Esophagus muscularis mucosa (tissue), 4 donors: Measurements from ENCODE around the gene TCEANC. TPM values are rescaled to one million over a fixed set of nuclear protein-coding genes. Genes with fewer than 3 reads are reported as not detected.

Experiments
- DNase-seq: peaks from one replicate; pipeline ENCODE4 v3.0.0-alpha.2; 2017; ENCODE audit errors: extremely low spot score
- H3K27ac ChIP-seq, 4 donors: fragments of 200-600 bp; sonication (generic); replicated peaks in 1 of 4; 1 replicate in 3 of 4; 2 replicates in 1 of 4; pipeline ENCODE4 v1.5.1; 2016 to 2019; ENCODE audit warnings: mild to moderate bottlenecking in 1 of 4
- H3K27me3 ChIP-seq, 4 donors: fragments of 200-600 bp; sonication (generic); one replicate each; pipeline versions ENCODE4 v1.5.1 to v1.6.0; 2016 to 2019
- H3K36me3 ChIP-seq, 4 donors: fragments of 200-600 bp; sonication (generic); one replicate each; pipeline ENCODE4 v1.5.1; 2016 to 2019
- H3K4me1 ChIP-seq, 4 donors: fragments of 200-600 bp; sonication (generic); one replicate each; pipeline ENCODE4 v1.5.1; 2016 to 2019
- H3K4me3 ChIP-seq, 4 donors: fragments of 200-600 bp; sonication (generic); 1 replicate in 2 of 4; 2 replicates in 2 of 4; pipeline ENCODE4 v1.5.1; 2016 to 2019; ENCODE audit warnings: mild to moderate bottlenecking in 4 of 4, moderate library complexity in 1 of 4
- H3K9me3 ChIP-seq, 4 donors: fragments of 200-600 bp; sonication (generic); 1 replicate in 3 of 4; 2 replicates in 1 of 4; pipeline ENCODE4 v1.5.1; 2016 to 2019
- CTCF ChIP-seq, 3 experiments: fragments of 200-600 bp in 2 of 3; fragments of 450-650 bp in 1 of 3; sonication (generic) in 2 of 3; IDR thresholded peaks; one replicate each; pipeline ENCODE4 v1.5.1; 2017 to 2019; ENCODE audit warnings: antibody characterized with exemption in 3 of 3, mild to moderate bottlenecking in 2 of 3, moderate library complexity in 1 of 3
- EP300 ChIP-seq: sonication (generic); formaldehyde crosslinking; IDR thresholded peaks from one replicate; pipeline ENCODE4 v1.6.1; 2017; ENCODE audit warnings: antibody characterized with exemption
- POLR2A ChIP-seq: fragments of 450-650 bp; IDR thresholded peaks from one replicate; pipeline ENCODE4 v1.6.1; 2017; ENCODE audit warnings: antibody characterized with exemption, moderate library complexity, mild to moderate bottlenecking, low read depth
- POLR2AphosphoS5 ChIP-seq, 2 donors: sonication (generic); formaldehyde crosslinking; IDR thresholded peaks; one replicate each; pipeline ENCODE4 v1.6.1; 2017; ENCODE audit warnings: antibody characterized with exemption in 2 of 2
- WGBS: methylation state at CpG from one replicate; pipeline ENCODE4 v1.1.5; 2018; 5-methylcytosine and 5-hydroxymethylcytosine counted together
- intact Hi-C: fragments of 100-400 bp; cut with DNase I; formaldehyde crosslinking; loops from one replicate; pipeline ENCODE4 v1.15.1; 2023
- total RNA-seq, 4 donors: library from RNA; depleted of rRNA; stranded (reverse); fragments of >200 nt; gene quantifications; one replicate each; pipeline versions ENCODE4 v1.1.0 to v1.2.1, GENCODE V29; 2016

The TCEANC gene
- total RNA-seq, 4 donors from 2014 or later, result 3.5 to 7.1 (median 4.0) TPM

- intact Hi-C loops, result no loop called here
- H3K9me3 ChIP-seq, result no peaks in the 10 kb centered on the region
- TF ChIP-seq POLR2A (no peak), POLR2AphosphoS5 (IDR thresholded peaks at IDR 0.05) (no peak), CTCF (IDR thresholded peaks at IDR 0.05) (no peak), EP300 (no peak)
- 61% methylated on average over 7 of the region's 7 CpGs for WGBS
- no peaks in the 10 kb centered on the region for H3K36me3 ChIP-seq
- DNase-seq, result no peak
- peak overlapping the region in 2 of 4 donors; percentile 2 to 33 for H3K27ac ChIP-seq
- peaks cover 33 to 75% (median 67%) of the 10 kb centered on the region in 4 donors for H3K4me1 ChIP-seq
- no peak overlapping the region for H3K4me3 ChIP-seq
- H3K27me3 ChIP-seq, result no peaks in the 10 kb centered on the region
Measured at GRCh38 chrX:13693341-13693961, 40.5 kb downstream of the TCEANC start.

DNA sequence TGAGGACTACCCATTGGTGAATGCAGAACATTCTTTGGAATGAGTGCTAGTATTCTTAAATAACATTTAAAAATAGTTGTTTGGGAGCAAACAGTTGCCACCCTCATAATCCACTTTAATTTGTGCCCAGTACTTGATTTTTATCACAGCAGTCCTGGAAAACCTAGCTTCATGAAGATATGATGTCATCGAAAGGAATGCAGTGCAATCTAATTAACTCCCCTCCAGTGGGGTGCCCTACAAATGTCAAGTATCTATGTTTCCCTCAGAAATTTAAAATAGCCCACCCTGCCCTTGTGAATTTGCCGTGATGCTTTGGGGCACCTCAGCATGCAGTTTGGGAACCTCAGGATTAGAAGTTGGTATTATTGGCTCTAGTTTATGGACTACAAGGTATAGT, 41.4 kb downstream of the TCEANC start:
- WGBS, result 73% methylated on average over 2 of the region's 2 CpGs
- Histone ChIP-seq H3K27ac (peak overlapping the region in 1 of 4 donors; percentile 17), H3K4me3 (no peak overlapping the region), H3K4me1 (peaks cover 37 to 78% (median 76%) of the 10 kb centered on the region in 4 donors), H3K27me3 (no peaks in the 10 kb centered on the region), H3K36me3 (no peaks in the 10 kb centered on the region), H3K9me3 (no peaks in the 10 kb centered on the region)
- no peak for DNase-seq
- TF ChIP-seq POLR2AphosphoS5 (IDR thresholded peaks at IDR 0.05), result no peak
- TF ChIP-seq CTCF (IDR thresholded peaks at IDR 0.05), result no peak
- no peak for TF ChIP-seq POLR2A
- no peak for TF ChIP-seq EP300
- intact Hi-C loops, result no loop called here

- intact Hi-C loops, result no loop called here
- WGBS, result 66% methylated on average over 8 of the region's 8 CpGs
- no peak for TF ChIP-seq EP300
- TF ChIP-seq POLR2AphosphoS5 (IDR thresholded peaks at IDR 0.05), result no peak
- TF ChIP-seq POLR2A, result no peak
- TF ChIP-seq CTCF (IDR thresholded peaks at IDR 0.05), result no peak
- Histone ChIP-seq H3K4me1 (peaks cover 42 to 82% (median 81%) of the 10 kb centered on the region in 4 donors), H3K9me3 (no peaks in the 10 kb centered on the region), H3K27ac (peak overlapping the region in 1 of 4 donors; percentile 17), H3K36me3 (no peaks in the 10 kb centered on the region), H3K27me3 (no peaks in the 10 kb centered on the region), H3K4me3 (no peak overlapping the region)
- DNase-seq, result no peak
Measured at GRCh38 chrX:13694983-13695382, 42.0 kb downstream of the TCEANC start.

GRCh38 chrX:13695601-13696115, 42.7 kb downstream of the TCEANC start:
- Histone ChIP-seq H3K4me3 (no peak overlapping the region), H3K27me3 (no peaks in the 10 kb centered on the region), H3K4me1 (peaks cover 42 to 83% (median 81%) of the 10 kb centered on the region in 4 donors), H3K9me3 (no peaks in the 10 kb centered on the region), H3K36me3 (no peaks in the 10 kb centered on the region), H3K27ac (no peak overlapping the region)
- intact Hi-C loops, result no loop called here
- DNase-seq, result no peak
- TF ChIP-seq POLR2AphosphoS5 (IDR thresholded peaks at IDR 0.05) (no peak), EP300 (no peak), CTCF (IDR thresholded peaks at IDR 0.05) (no peak), POLR2A (no peak)
- 90% methylated on average over 4 of the region's 4 CpGs for WGBS

DNA sequence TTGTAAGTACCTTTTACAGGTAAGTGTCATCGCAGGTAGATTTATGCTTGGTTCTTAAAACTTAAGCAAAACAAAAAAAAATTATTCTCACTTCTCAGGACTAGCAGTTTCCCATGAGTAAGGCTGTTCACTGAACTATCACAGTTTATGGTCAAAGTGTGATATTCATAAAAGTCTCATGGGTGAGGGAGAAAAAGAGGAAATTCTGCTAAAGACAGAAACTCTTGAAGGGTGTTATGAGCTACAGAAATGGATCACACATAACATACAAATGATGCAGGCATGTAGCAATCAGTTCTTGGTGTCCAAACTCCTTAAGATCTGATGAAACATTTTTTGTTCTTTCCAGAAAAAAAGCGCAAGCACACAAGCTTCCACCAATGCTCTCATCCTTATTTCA, 44.5 kb downstream of the TCEANC start:
- no peak overlapping the region for H3K4me3 ChIP-seq
- H3K9me3 ChIP-seq, result no peaks in the 10 kb centered on the region
- TF ChIP-seq POLR2AphosphoS5 (IDR thresholded peaks at IDR 0.05) (no peak), POLR2A (no peak), CTCF (IDR thresholded peaks at IDR 0.05) (no peak), EP300 (no peak)
- H3K27ac ChIP-seq, result no peak overlapping the region
- no peaks in the 10 kb centered on the region for H3K36me3 ChIP-seq
- intact Hi-C loops, result no loop called here
- 87% methylated on average over 2 of the region's 2 CpGs for WGBS
- peaks cover 29 to 73% (median 70%) of the 10 kb centered on the region in 4 donors for H3K4me1 ChIP-seq
- no peak for DNase-seq
- H3K27me3 ChIP-seq, result no peaks in the 10 kb centered on the region
